ENCODE data around the gene WDR7. TPM values are rescaled to one million over a fixed set of nuclear protein-coding genes. Genes with fewer than 3 reads are reported as not detected.

The WDR7 gene
- total and polyA plus RNA-seq, 9 of the 15 experiments (the other 6 are each of a cell fraction or from before 2014, with no cell fraction given) = 1.4 to 9.4 (median 5.3) TPM

DNA sequence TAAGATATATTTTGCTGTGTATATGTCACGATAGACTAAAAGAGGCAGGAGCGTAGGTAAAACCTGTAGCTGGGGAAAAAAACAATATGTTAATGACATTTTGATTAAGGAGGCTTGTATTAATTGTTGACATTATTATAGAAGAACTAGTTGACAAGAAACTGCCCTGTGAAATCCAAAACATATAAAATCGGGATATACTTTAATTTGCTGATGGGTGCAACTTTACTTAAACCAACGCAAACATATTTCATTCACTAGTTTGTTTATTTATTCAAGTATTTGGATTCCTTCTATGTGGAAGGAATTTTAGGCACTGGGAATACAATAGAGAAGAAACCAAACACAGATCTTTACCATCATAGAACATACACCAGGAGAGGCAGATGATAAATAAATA, 8.0 kb downstream of the WDR7 start:
- Histone ChIP-seq H3K9me1 (ENCODE audit: control insufficient read depth, insufficient read depth, low read length) (no peaks in the 10 kb centered on the region), H2AFZ (ENCODE audit: low read depth, low read length) (no peak overlapping the region), H3K4me1 (replicated peaks in 1 of 2; ENCODE audit: control insufficient read depth in 2 of 2, insufficient read depth in 2 of 2, low read length in 2 of 2) (peaks cover 5 to 19% of the 10 kb centered on the region in 2 experiments; a peak in 3 of 5 replicates), H3K79me2 (ENCODE audit: control insufficient read depth, insufficient read depth, low read length) (peaks cover 36% of the 10 kb centered on the region), H3K9me3 (replicated peaks; ENCODE audit: control insufficient read depth, insufficient read depth, low read depth, low read length) (no peaks in the 10 kb centered on the region), H3K27ac (ENCODE audit: extremely low read depth, low read depth, low read length) (no peak overlapping the region), H3K4me2 (ENCODE audit: insufficient read depth, low read length) (no peak overlapping the region), H3K4me3 (no peak overlapping the region), H4K20me1 (replicated peaks; ENCODE audit: control insufficient read depth, insufficient read depth, low read length) (no peaks in the 10 kb centered on the region), H3K36me3 (ENCODE audit: control insufficient read depth, insufficient read depth, low read length) (no peaks in the 10 kb centered on the region), H3K9ac (ENCODE audit: insufficient read depth in 1 of 2, low read depth in 2 of 2, low read length in 2 of 2) (no peak overlapping the region), H3K27me3 (ENCODE audit: control insufficient read depth in 2 of 2, insufficient read depth in 2 of 2, low read length in 2 of 2) (no peaks in the 10 kb centered on the region)
- 88% methylated on average over 4 of the region's 4 CpGs for whole genome bisulfite sequencing (ENCODE audit: insufficient coverage, low coverage, missing lambda C conversion rate)
- intact Hi-C loops (cut with micrococcal nuclease) = no loop called here
- ChIA-PET CTCF (ENCODE audit: low intra/inter-chr PET ratio) (no interaction called here), POLR2A (interaction anchor here (1.2 kb wide), 1 partner anchor 12 kb away, joined by 3 read pairs; no protein-coding TSS in a partner anchor)
- DNase-seq (ENCODE audit: extremely low read depth in 1 of 4, low spot score in 3 of 4) (no peak), ATAC-seq (no peak), FAIRE-seq (no peak)
- no TSS peak for BruUV-seq (replicated peaks)
- in situ Hi-C loops (cut with MboI) = no loop called here
- TF ChIP-seq ZNF780A (CRISPR knock-in tag; IDR thresholded peaks at IDR 0.05) (no peak), ZNF316 (IDR thresholded peaks at IDR 0.05) (peak; percentile 15; the same call in 1 of the 2 replicates), ZBTB7A (IDR thresholded peaks at IDR 0.05; ENCODE audit: borderline replicate concordance, control insufficient read depth, low read depth, low read length) (no peak), PBX2 (CRISPR knock-in tag; IDR thresholded peaks at IDR 0.05; ENCODE audit: low read depth) (no peak), PBX2 (tag; conservative IDR thresholded peaks at IDR 0.05; ENCODE audit: low read depth) (no peak), SLC30A9 (CRISPR knock-in tag; IDR thresholded peaks at IDR 0.05) (no peak)

Data from K562 (cell line).